ENCODE results near the gene MPL. TPM values are rescaled to one million over a fixed set of nuclear protein-coding genes. Genes with fewer than 3 reads are reported as not detected.

Gene MPL
- total RNA-seq, 4 donors from 2014 or later = not detected

- TF ChIP-seq, protein P1, sequence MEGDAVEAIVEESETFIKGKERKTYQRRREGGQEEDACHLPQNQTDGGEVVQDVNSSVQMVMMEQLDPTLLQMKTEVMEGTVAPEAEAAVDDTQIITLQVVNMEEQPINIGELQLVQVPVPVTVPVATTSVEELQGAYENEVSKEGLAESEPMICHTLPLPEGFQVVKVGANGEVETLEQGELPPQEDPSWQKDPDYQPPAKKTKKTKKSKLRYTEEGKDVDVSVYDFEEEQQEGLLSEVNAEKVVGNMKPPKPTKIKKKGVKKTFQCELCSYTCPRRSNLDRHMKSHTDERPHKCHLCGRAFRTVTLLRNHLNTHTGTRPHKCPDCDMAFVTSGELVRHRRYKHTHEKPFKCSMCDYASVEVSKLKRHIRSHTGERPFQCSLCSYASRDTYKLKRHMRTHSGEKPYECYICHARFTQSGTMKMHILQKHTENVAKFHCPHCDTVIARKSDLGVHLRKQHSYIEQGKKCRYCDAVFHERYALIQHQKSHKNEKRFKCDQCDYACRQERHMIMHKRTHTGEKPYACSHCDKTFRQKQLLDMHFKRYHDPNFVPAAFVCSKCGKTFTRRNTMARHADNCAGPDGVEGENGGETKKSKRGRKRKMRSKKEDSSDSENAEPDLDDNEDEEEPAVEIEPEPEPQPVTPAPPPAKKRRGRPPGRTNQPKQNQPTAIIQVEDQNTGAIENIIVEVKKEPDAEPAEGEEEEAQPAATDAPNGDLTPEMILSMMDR (IDR thresholded peaks at IDR 0.05 in 4 of 5, conservative IDR thresholded peaks at IDR 0.05 in 1 of 5) = no peak
- no peak for TF ChIP-seq POLR2A (IDR thresholded peaks at IDR 0.05)
- no peak for DNase-seq
- no peak for ATAC-seq
- no peaks in the 10 kb centered on the region for H3K27me3 ChIP-seq
- H3K4me3 ChIP-seq = no peak overlapping the region
- intact Hi-C loops (cut with DNase I; ENCODE audit: low total_unique reads) = loop anchor here (1.0 kb wide), 1 partner anchor 41 kb away; no protein-coding TSS in a partner anchor
- H3K27ac ChIP-seq = no peak overlapping the region
- in situ Hi-C loops (cut with MboI; ENCODE audit: low sequenced_read_pairs in 4 of 4) = no loop called here
- no peaks in the 10 kb centered on the region for H3K9me3 ChIP-seq
- no peaks in the 10 kb centered on the region for H3K36me3 ChIP-seq
- peaks cover 0 to 4% of the 10 kb centered on the region in 2 donors for H3K4me1 ChIP-seq
Observed at GRCh38 chr1:43331688-43332087, 5.9 kb upstream of the MPL start.

DNA sequence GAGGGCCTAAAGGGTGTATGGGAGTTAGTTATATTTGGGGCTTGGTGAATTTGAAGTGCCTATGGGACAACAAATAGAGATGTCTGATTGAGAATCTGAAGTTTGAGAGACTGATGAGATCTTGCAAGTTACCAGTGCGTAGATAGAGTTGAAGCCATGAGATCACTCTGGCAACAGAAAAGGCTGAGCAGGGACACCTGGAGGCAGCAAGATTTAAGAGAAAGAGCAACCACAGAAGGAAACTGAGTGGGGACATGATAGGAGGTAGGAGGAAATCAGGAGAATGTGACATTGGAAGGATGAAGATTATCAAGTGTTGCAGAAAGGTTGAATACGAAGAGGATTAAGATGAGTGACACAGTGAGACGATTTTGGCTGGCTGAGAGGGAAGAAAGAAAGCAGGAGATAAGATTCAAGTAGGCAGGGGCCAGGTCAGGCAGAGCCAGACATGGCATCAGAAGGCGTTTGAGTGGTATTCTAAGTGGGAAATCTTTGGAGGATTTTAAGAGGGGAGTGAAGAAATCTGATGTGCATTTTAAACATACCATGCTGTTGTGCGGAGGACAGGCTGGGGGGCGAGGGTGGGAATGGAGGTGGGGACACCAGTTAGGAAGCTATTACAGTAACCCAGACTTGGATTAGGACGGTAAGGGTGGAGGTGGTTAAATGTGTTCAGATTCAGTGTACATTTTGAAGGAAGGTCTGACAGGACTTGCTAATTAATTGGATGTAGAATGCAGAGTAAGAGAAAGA lies 3.0 kb upstream of the MPL start:
- Histone ChIP-seq H3K4me1 (peaks cover 0 to 4% of the 10 kb centered on the region in 2 donors), H3K36me3 (no peaks in the 10 kb centered on the region), H3K4me3 (no peak overlapping the region), H3K9me3 (no peaks in the 10 kb centered on the region), H3K27ac (no peak overlapping the region), H3K27me3 (no peaks in the 10 kb centered on the region)
- in situ Hi-C loops (cut with MboI; ENCODE audit: low sequenced_read_pairs in 4 of 4) (no loop called here), intact Hi-C loops (cut with DNase I; ENCODE audit: low total_unique reads) (no loop called here)
- ATAC-seq (no peak), DNase-seq (no peak)
- TF ChIP-seq, protein P1 (IDR thresholded peaks at IDR 0.05 in 4 of 5, conservative IDR thresholded peaks at IDR 0.05 in 1 of 5) = no peak
- no peak for TF ChIP-seq POLR2A (IDR thresholded peaks at IDR 0.05)

DNA sequence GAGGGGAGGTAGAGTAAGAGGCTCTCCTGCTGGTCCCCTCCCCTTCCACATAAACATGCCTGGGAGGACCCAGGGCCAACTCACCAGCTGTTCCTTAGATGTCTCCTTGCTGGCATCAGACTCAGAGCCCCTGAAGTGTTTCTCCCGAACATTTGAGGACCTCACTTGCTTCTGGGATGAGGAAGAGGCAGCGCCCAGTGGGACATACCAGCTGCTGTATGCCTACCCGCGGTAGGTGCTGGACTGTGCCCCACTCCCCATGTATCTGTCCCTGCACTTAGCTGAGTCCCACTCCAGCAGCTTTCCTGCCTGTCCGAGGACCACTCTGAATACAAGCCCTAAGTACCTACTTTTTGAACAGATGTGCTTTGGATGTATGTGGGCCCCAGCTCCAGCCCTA lies 383 bp downstream of the MPL start:
- intact Hi-C loops (cut with DNase I; ENCODE audit: low total_unique reads) (no loop called here), in situ Hi-C loops (cut with MboI; ENCODE audit: low sequenced_read_pairs in 4 of 4) (no loop called here)
- DNase-seq = no peak
- TF ChIP-seq, protein P1 (IDR thresholded peaks at IDR 0.05 in 4 of 5, conservative IDR thresholded peaks at IDR 0.05 in 1 of 5) = no peak
- no peak for TF ChIP-seq POLR2A (IDR thresholded peaks at IDR 0.05)
- no peak overlapping the region for H3K27ac ChIP-seq
- H3K9me3 ChIP-seq = no peaks in the 10 kb centered on the region
- no peaks in the 10 kb centered on the region for H3K4me1 ChIP-seq
- no peak overlapping the region for H3K4me3 ChIP-seq
- no peaks in the 10 kb centered on the region for H3K36me3 ChIP-seq
- H3K27me3 ChIP-seq = no peaks in the 10 kb centered on the region
- no peak for ATAC-seq

GRCh38 chr1:43339584-43340232 lies 2.1 kb downstream of the MPL start:
- in situ Hi-C loops (cut with MboI; ENCODE audit: low sequenced_read_pairs in 4 of 4) (no loop called here), intact Hi-C loops (cut with DNase I; ENCODE audit: low total_unique reads) (no loop called here)
- no peaks in the 10 kb centered on the region for H3K9me3 ChIP-seq
- H3K27me3 ChIP-seq = no peaks in the 10 kb centered on the region
- no peak for TF ChIP-seq POLR2A (IDR thresholded peaks at IDR 0.05)
- TF ChIP-seq, protein P1 (IDR thresholded peaks at IDR 0.05 in 4 of 5, conservative IDR thresholded peaks at IDR 0.05 in 1 of 5) = no peak
- DNase-seq = no peak
- H3K36me3 ChIP-seq = no peaks in the 10 kb centered on the region
- no peak overlapping the region for H3K27ac ChIP-seq
- peaks cover 5 to 6% of the 10 kb centered on the region in 2 donors for H3K4me1 ChIP-seq
- no peak for ATAC-seq
- no peak overlapping the region for H3K4me3 ChIP-seq

Data from gastrocnemius medialis (tissue), 4 donors.